HG02943 (cell line): ENCODE results near the gene KLK8.

Experiments used
- ATAC-seq: cut with Tn5 transposase; IDR thresholded peaks from one replicate; pipeline ENCODE4 v1.9.1; 2021; ENCODE audit warnings: mild to moderate bottlenecking, low read depth, moderate library complexity; ENCODE audit not compliant: unreplicated experiment

The KLK8 gene

GRCh38 chr19:51018745-51019543 is 17.5 kb upstream of the KLK8 start:
- no peak for ATAC-seq

- ATAC-seq = no peak
Observed at GRCh38 chr19:51016798-51017683, 15.6 kb upstream of the KLK8 start.

- ATAC-seq = no peak
Observed at GRCh38 chr19:51015691-51016267, 14.4 kb upstream of the KLK8 start.

- no peak for ATAC-seq
Observed at GRCh38 chr19:51014242-51014641, 12.8 kb upstream of the KLK8 start.

- ATAC-seq = no peak
Observed at GRCh38 chr19:51012661-51013190, 11.3 kb upstream of the KLK8 start.

- ATAC-seq = no peak
Observed at GRCh38 chr19:51010066-51010795, 8.8 kb upstream of the KLK8 start.

GRCh38 chr19:51009061-51009891 is 7.9 kb upstream of the KLK8 start:
- ATAC-seq = no peak

GRCh38 chr19:51007488-51007887 is 6.1 kb upstream of the KLK8 start:
- ATAC-seq = no peak

- ATAC-seq = no peak
Observed at GRCh38 chr19:51006406-51006805, 5.0 kb upstream of the KLK8 start.

GRCh38 chr19:51005248-51005647 is 3.8 kb upstream of the KLK8 start:
- no peak for ATAC-seq

GRCh38 chr19:51003316-51003715 is 1.9 kb upstream of the KLK8 start:
- no peak for ATAC-seq

- no peak for ATAC-seq
Observed at GRCh38 chr19:51002542-51003311, 1.3 kb upstream of the KLK8 start.

- no peak for ATAC-seq
Observed at GRCh38 chr19:51002089-51002532, 707 bp upstream of the KLK8 start.

- ATAC-seq = no peak
Observed at GRCh38 chr19:51000981-51001380, 423 bp downstream of the KLK8 start.

GRCh38 chr19:51000426-51000825 is 978 bp downstream of the KLK8 start:
- no peak for ATAC-seq

GRCh38 chr19:50998686-50999085 is 2.7 kb downstream of the KLK8 start:
- no peak for ATAC-seq

- no peak for ATAC-seq
Observed at GRCh38 chr19:50998061-50998460, 3.3 kb downstream of the KLK8 start.

GRCh38 chr19:50994129-50994528 is 7.3 kb downstream of the KLK8 start:
- no peak for ATAC-seq

- ATAC-seq = no peak
Observed at GRCh38 chr19:50992666-50993035, 8.8 kb downstream of the KLK8 start.
